PC-9 (cell line): ENCODE results near the gene CCDC141. TPM values are rescaled to one million over a fixed set of nuclear protein-coding genes. Genes with fewer than 3 reads are reported as not detected.
A peak's percentile ranks its signal among the peaks of the same experiment; 100 is the strongest.

Experiments
- BruUV-seq: library from RNA; stranded (reverse); fragments of 400-500 nt; replicated peaks from 2 replicates; lab custom pipeline; 2021; lab: Mats Ljungman, UMichigan
- CTCF ChIA-PET: fragments of 300-600 bp; sonication (Branson Sonifier 250); formaldehyde crosslinking; loops from one replicate; lab custom pipeline; 2022; ENCODE audit warnings: antibody characterized with exemption; lab: Charles Lee
- POLR2A ChIA-PET: fragments of 300-600 bp; sonication (Branson Sonifier 250); formaldehyde crosslinking; loops from one replicate; lab custom pipeline; 2022; ENCODE audit warnings: antibody characterized with exemption; ENCODE audit not compliant: unreplicated experiment; lab: Charles Lee
- DNase-seq, 2 experiments: peaks; one replicate each; pipeline versions ENCODE4 v3.0.0 to v3.0.0-alpha.2; 2015 to 2022; ENCODE audit warnings: mixed read lengths in 1 of 2
- H2AFZ ChIP-seq: fragments of 200-600 bp; sonication (generic); 2 replicates; pipeline ENCODE4 v1.8.1; 2017; ENCODE audit warnings: antibody characterized with exemption
- H3F3A ChIP-seq: fragments of 200-600 bp; sonication (generic); 2 replicates; pipeline ENCODE4 v1.8.1; 2017; ENCODE audit warnings: antibody characterized with exemption, mild to moderate bottlenecking, low read depth; ENCODE audit not compliant: insufficient read depth
- H3K27ac ChIP-seq: fragments of 200-600 bp; sonication (generic); 2 replicates; pipeline ENCODE4 v1.6.1; 2016; ENCODE audit warnings: mixed run types
- H3K27me3 ChIP-seq: fragments of 200-600 bp; sonication (generic); 2 replicates; pipeline ENCODE4 v1.6.1; 2016; ENCODE audit warnings: low read depth, mixed run types; ENCODE audit not compliant: insufficient read depth
- H3K36me3 ChIP-seq: fragments of 200-600 bp; sonication (generic); 2 replicates; pipeline ENCODE4 v1.6.1; 2016; ENCODE audit warnings: low read depth, mixed run types
- H3K4me1 ChIP-seq: fragments of 200-600 bp; sonication (generic); replicated peaks from 2 replicates; pipeline ENCODE4 v1.6.1; 2016; ENCODE audit warnings: mixed run types; ENCODE audit not compliant: insufficient read depth
- H3K4me2 ChIP-seq: fragments of 200-600 bp; sonication (generic); 2 replicates; pipeline ENCODE4 v1.6.1; 2017; ENCODE audit warnings: mixed run types
- H3K4me3 ChIP-seq: fragments of 200-600 bp; sonication (generic); 2 replicates; pipeline ENCODE4 v1.6.1; 2016; ENCODE audit warnings: mixed run types
- H3K79me2 ChIP-seq: fragments of 200-600 bp; sonication (generic); 2 replicates; pipeline ENCODE4 v1.6.1; 2017; ENCODE audit warnings: low read depth, mixed run types
- H3K9me2 ChIP-seq: fragments of 200-600 bp; sonication (generic); 2 replicates; pipeline ENCODE4 v1.8.1; 2017; ENCODE audit warnings: mild to moderate bottlenecking; ENCODE audit not compliant: insufficient read depth
- H3K9me3 ChIP-seq: fragments of 200-600 bp; sonication (generic); 2 replicates; pipeline ENCODE4 v1.8.1; 2016; ENCODE audit warnings: low read depth; ENCODE audit not compliant: insufficient read depth
- H4K20me1 ChIP-seq: fragments of 200-600 bp; sonication (generic); 2 replicates; pipeline ENCODE4 v1.8.1; 2017; ENCODE audit not compliant: insufficient read depth
- EZH2 ChIP-seq: fragments of 200-600 bp; sonication (generic); IDR thresholded peaks from 2 replicates; pipeline ENCODE4 v1.8.0; 2017; ENCODE audit warnings: antibody characterized with exemption, low read depth
- intact Hi-C: fragments of 100-400 bp; cut with micrococcal nuclease; formaldehyde crosslinking; loops from one replicate; pipeline ENCODE4 v1.10.0; 2022; ENCODE audit not compliant: unreplicated experiment
- total RNA-seq: library from RNA; stranded (reverse); gene quantifications from 2 replicates; pipeline ENCODE4 v1.2.3, GENCODE V29; 2021
- TF ChIP-seq, protein P1 (sequence below): fragments of 200-600 bp; sonication (generic); conservative IDR thresholded peaks from 2 replicates; pipeline ENCODE4 v1.6.1; 2017; ENCODE audit warnings: mixed run types, antibody characterized with exemption, mild to moderate bottlenecking, moderate library complexity

Gene CCDC141
- total RNA-seq, 1 experiment from 2014 or later = not detected

DNA sequence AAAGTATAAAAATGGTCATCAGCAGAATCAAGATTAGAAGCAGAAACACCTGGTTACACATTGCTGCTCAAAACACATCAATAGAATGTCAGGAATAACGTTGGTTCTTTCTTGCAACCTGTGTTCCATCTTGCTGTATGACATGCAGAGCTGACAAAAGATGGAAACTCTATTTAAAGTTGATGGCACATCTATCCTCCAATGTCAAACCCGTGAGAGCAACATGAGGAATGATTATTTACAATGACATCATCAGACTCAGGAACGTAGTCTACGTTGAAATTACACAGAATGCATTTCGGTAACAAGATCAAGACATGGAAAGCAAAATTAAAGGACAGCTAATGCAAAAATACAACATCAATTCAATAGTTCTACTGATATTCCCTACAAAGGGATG is 216.6 kb downstream of the CCDC141 start:
- no peaks in the 10 kb centered on the region for H3K36me3 ChIP-seq
- intact Hi-C loops = no loop called here
- H3K4me3 ChIP-seq = no peak overlapping the region
- no peaks in the 10 kb centered on the region for H3K9me3 ChIP-seq
- TF ChIP-seq EZH2 = no peak
- TF ChIP-seq, protein P1, sequence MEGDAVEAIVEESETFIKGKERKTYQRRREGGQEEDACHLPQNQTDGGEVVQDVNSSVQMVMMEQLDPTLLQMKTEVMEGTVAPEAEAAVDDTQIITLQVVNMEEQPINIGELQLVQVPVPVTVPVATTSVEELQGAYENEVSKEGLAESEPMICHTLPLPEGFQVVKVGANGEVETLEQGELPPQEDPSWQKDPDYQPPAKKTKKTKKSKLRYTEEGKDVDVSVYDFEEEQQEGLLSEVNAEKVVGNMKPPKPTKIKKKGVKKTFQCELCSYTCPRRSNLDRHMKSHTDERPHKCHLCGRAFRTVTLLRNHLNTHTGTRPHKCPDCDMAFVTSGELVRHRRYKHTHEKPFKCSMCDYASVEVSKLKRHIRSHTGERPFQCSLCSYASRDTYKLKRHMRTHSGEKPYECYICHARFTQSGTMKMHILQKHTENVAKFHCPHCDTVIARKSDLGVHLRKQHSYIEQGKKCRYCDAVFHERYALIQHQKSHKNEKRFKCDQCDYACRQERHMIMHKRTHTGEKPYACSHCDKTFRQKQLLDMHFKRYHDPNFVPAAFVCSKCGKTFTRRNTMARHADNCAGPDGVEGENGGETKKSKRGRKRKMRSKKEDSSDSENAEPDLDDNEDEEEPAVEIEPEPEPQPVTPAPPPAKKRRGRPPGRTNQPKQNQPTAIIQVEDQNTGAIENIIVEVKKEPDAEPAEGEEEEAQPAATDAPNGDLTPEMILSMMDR = no peak
- H4K20me1 ChIP-seq = no peaks in the 10 kb centered on the region
- H3K9me2 ChIP-seq = no peaks in the 10 kb centered on the region
- no peak for DNase-seq
- BruUV-seq = no TSS peak
- H2AFZ ChIP-seq = no peak overlapping the region; the same call in 1 of the 2 replicates
- no peak overlapping the region for H3K27ac ChIP-seq
- no peaks in the 10 kb centered on the region for H3F3A ChIP-seq
- H3K4me2 ChIP-seq = no peak overlapping the region
- ChIA-PET POLR2A (no interaction called here), CTCF (no interaction called here)
- H3K27me3 ChIP-seq = no peaks in the 10 kb centered on the region
- no peaks in the 10 kb centered on the region for H3K79me2 ChIP-seq
- no peaks in the 10 kb centered on the region for H3K4me1 ChIP-seq

DNA sequence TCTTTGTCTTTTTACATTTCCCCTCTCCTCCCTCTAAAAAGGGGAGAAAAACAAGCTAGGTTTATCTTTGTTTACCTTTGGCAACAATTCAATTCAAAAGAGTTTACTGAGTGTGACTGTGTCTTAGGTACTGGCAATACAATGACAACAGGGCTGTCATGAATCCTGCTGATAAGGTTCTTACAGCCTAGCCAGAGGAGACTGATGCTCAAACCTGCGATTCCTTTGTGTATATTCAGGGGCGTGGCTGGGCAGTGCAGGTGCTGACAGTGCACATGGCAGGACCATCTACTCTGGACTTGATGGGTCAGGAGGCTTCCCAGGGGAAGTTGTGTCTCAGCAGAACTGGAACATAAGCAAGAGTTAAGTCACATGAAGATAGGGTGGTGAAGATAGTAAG is 219.5 kb downstream of the CCDC141 start:
- ChIA-PET POLR2A (interaction anchor here (0.6 kb wide), 1 partner anchor 1117 kb away, joined by 8 read pairs; no protein-coding TSS in a partner anchor), CTCF (no interaction called here)
- no peak for DNase-seq
- no TSS peak for BruUV-seq
- H3K9me2 ChIP-seq = no peaks in the 10 kb centered on the region
- no peaks in the 10 kb centered on the region for H3K27me3 ChIP-seq
- H3K79me2 ChIP-seq = no peaks in the 10 kb centered on the region
- TF ChIP-seq, protein P1 = no peak
- TF ChIP-seq EZH2 = no peak
- H2AFZ ChIP-seq = 0 out of 2 replicates have a peak overlapping the region, but pooled peaks have one; percentile 18
- H3K4me3 ChIP-seq = no peak overlapping the region
- H4K20me1 ChIP-seq = no peaks in the 10 kb centered on the region
- H3K4me2 ChIP-seq = no peak overlapping the region
- H3F3A ChIP-seq = no peaks in the 10 kb centered on the region
- no peaks in the 10 kb centered on the region for H3K4me1 ChIP-seq
- intact Hi-C loops = no loop called here
- H3K27ac ChIP-seq = no peak overlapping the region
- H3K9me3 ChIP-seq = peaks cover 6% of the 10 kb centered on the region; the same call in 1 of the 2 replicates
- H3K36me3 ChIP-seq = no peaks in the 10 kb centered on the region

DNA sequence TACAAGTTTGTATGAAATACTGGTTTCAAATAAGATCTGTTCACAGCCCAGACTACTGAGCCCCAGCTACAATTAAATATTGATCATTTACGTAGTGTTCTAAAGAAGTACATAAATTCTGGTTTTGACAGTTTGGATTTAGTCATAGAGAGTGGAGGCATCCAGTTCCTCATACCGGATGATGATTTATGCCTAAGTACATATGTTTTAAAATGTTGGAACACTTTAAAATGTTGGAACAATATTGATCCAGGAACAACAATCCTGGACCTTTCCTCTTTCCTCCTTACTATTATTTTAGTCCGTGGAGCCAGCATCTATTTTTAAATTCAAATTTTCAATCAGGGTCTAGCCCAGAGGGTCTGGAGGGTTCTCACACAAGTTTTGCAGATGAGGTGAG is 220.0 kb downstream of the CCDC141 start:
- H4K20me1 ChIP-seq = no peaks in the 10 kb centered on the region
- H3K36me3 ChIP-seq = no peaks in the 10 kb centered on the region
- intact Hi-C loops = no loop called here
- BruUV-seq = no TSS peak
- no peaks in the 10 kb centered on the region for H3K27me3 ChIP-seq
- ChIA-PET CTCF (no interaction called here), POLR2A (no interaction called here)
- H3F3A ChIP-seq = no peaks in the 10 kb centered on the region
- no peak overlapping the region for H3K4me3 ChIP-seq
- no peak for TF ChIP-seq EZH2
- TF ChIP-seq, protein P1 = no peak
- H3K9me2 ChIP-seq = no peaks in the 10 kb centered on the region
- no peak overlapping the region for H2AFZ ChIP-seq
- no peaks in the 10 kb centered on the region for H3K79me2 ChIP-seq
- no peak overlapping the region for H3K27ac ChIP-seq
- no peak for DNase-seq
- H3K4me2 ChIP-seq = no peak overlapping the region
- peaks cover 6% of the 10 kb centered on the region; the same call in 1 of the 2 replicates for H3K9me3 ChIP-seq
- H3K4me1 ChIP-seq = no peaks in the 10 kb centered on the region
